ENCODE data around the gene AOPEP.
"Not testable (repeated sequence)": the region's sequence is repeated elsewhere in the genome, so short reads cannot be mapped to it uniquely, and the experiment has no call there.

AOPEP gene

GRCh38 chr9:94941211-94941875 is 214.8 kb downstream of the AOPEP start:
- DNase-seq (ENCODE audit: low read depth, low spot score) = no peak
- H3K27ac ChIP-seq = no peak overlapping the region

GRCh38 chr9:94944626-94945025 is 218.1 kb downstream of the AOPEP start:
- H3K27ac ChIP-seq = peak overlapping the region; percentile 67
- DNase-seq (ENCODE audit: low read depth, low spot score) = no peak

DNA sequence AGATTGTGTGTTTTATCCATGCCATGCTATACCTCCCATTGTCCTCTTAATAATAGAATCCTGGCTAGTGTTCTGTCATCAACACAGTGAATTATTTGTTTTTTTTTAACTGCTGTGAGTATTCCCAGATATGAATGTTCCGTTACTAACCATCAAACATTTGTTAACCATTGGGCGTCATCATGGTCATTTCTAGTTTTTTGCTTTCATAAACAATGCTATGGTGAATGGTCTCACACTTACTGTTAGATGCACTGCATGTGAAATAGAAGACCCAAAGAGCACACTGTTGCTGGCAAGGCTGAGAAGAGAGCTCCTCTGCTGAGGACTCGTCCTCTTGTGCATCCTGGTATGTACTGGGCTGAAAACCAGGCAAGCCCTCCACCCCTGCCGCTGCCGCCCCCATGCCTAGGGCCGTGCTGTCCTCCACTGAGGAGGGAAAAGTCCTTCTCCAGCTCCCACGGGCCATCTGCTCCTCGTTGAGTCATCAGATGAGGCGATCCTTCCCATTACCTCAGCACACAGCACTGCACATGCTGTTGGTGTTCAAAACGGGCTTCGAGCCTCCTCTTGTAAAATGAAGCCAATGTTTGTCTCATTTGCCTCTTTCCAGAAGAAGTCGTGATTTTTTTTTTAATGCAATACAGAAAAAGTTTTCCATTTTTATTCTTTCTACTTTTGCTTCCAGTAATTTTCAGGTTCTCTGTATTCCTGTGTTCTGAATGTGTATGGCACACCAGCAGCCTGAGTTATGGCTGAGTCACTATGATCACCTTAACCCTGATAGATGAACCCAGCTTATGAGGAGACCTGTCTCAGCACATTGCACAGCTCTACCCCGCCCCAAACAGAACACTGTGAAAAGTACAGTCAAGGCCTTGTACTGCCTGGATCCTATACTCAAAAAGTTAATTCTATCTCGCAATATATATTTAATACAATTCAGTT is 219.0 kb downstream of the AOPEP start:
- DNase-seq (ENCODE audit: low read depth, low spot score) = no peak

DNA sequence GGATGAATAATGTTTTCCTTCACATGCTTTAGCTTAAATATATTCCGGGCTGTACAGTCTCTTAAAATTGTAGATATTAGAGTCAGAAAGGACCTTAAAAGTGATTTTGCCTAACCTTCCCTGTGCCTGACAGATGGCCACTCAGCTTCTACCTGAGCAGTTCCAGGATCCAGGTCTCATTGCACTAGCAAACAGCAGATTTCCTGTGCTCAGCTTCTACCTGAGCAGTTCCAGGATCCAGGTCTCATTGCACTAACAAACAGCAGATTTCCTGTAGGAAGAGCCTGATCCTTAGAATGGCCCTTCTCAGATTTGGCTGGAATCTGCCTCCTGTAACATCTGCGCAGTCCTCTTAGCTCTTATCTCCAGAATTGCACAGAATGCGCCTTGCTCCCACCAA is 219.8 kb downstream of the AOPEP start:
- no peak for DNase-seq (ENCODE audit: low read depth, low spot score)

More for the DNA sequence above, 219.0 kb downstream of the AOPEP start:
- H3K27ac ChIP-seq = peak overlapping the region; percentile 67

DNA sequence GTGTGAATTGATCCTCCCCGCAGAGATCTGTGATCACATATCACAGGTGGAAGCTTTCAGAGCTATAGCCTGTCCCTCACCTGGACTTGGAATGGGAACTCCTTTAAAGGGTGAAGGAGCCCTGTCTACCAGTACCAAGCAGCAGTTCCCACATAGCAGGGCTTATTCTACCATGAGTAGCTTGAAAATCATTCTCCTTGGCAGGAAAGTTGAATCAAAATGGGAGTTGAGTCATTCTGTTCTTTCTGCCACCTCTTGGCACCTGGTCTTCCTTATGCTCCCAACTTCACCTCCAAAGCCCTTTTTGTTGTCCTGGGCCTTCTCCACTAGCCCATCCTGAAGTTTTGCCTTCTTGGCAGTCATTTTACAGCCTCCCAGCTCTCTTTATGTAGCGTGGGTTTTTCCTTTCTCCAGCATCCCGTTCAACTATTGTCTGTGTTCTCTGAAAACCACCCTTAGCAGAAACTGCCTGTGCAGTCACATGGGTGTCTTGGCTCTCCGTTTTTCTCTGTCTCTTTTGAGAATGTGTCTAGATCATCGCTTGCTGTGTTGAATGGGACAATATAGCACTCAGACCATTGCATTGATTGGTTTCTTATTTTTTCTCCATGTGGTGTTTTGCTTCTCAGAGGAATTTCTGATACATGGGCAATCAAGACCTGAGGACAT is 222.2 kb downstream of the AOPEP start:
- H3K27ac ChIP-seq = peak overlapping the region; percentile 35
- DNase-seq (ENCODE audit: low read depth, low spot score) = no peak

More for the DNA sequence above, 219.8 kb downstream of the AOPEP start:
- H3K27ac ChIP-seq = peak overlapping the region; percentile 67

- DNase-seq (ENCODE audit: low read depth, low spot score) = no peak
- no peak overlapping the region for H3K27ac ChIP-seq
These were observed 222.9 kb downstream of the AOPEP start for GRCh38 chr9:94949370-94949769.

DNA sequence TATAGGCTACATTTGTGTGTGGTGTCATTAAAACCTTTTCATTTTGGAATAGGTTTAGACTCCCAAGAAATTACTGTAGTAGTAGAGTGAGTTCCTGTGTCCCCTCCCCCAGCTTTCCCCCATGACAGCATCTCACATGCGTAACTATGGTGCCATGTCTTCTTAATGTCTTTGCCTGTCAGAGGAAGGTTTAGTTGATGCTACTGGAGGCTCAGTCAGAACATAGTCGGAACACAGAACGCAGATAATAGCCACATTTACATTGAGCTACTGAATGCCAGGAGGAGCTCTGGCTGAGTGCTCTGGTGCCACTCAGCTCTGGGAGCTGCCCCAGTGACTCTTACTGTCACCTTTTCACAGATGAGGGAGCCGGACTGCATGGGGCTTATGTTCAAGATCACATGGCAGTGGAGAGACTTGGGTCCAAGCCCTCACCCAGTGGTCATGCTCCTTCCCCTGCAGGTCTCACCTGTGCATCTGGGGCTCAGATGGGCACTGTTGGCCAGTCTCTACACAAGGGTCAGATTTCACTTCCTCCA is 223.6 kb downstream of the AOPEP start:
- no peak for DNase-seq (ENCODE audit: low read depth, low spot score)
- H3K27ac ChIP-seq = peak overlapping the region; percentile 78

GRCh38 chr9:94950579-94951323 is 224.3 kb downstream of the AOPEP start:
- DNase-seq (ENCODE audit: low read depth, low spot score) = no peak
- peak overlapping the region; percentile 78 for H3K27ac ChIP-seq

- no peak for DNase-seq (ENCODE audit: low read depth, low spot score)
- H3K27ac ChIP-seq = peak overlapping the region; percentile 78
These were observed 225.0 kb downstream of the AOPEP start for GRCh38 chr9:94951324-94952135.

- H3K27ac ChIP-seq = peak overlapping the region; percentile 78
- DNase-seq (ENCODE audit: low read depth, low spot score) = no peak
These were observed 226.3 kb downstream of the AOPEP start for GRCh38 chr9:94952565-94953373.

- no peak for DNase-seq (ENCODE audit: low read depth, low spot score)
- no peak overlapping the region for H3K27ac ChIP-seq
These were observed 230.2 kb downstream of the AOPEP start for GRCh38 chr9:94956731-94957130.

GRCh38 chr9:94960964-94961363 is 234.5 kb downstream of the AOPEP start:
- H3K27ac ChIP-seq = no peak overlapping the region
- no peak for DNase-seq (ENCODE audit: low read depth, low spot score)

GRCh38 chr9:94961870-94962269 is 235.4 kb downstream of the AOPEP start:
- DNase-seq (ENCODE audit: low read depth, low spot score) = no peak
- H3K27ac ChIP-seq = no peak overlapping the region

GRCh38 chr9:94965631-94966030 is 239.1 kb downstream of the AOPEP start:
- DNase-seq (ENCODE audit: low read depth, low spot score); H3K27ac ChIP-seq: not testable (repeated sequence)

DNA sequence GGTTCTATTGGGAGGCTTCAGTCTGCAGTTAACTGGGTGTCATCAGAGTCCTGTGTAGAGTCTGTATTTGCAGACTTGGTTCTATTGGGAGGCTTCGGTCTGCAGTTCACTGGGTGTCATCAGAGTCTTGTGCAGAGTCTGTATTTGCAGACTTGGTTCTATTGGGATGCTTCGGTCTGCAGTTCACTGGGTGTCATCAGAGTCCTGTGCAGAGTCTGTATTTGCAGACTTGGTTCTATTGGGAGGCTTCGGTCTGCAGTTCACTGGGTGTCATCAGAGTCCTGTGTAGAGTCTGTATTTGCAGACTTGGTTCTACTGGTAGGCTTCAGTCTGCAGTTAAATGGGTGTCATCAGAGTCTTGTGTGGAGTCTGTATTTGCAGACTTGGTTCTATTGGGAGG is 239.5 kb downstream of the AOPEP start:
- not testable (repeated sequence) for DNase-seq (ENCODE audit: low read depth, low spot score)

GRCh38 chr9:94967482-94967881 is 241.0 kb downstream of the AOPEP start:
- no peak for DNase-seq (ENCODE audit: low read depth, low spot score)
- H3K27ac ChIP-seq = no peak overlapping the region

More for the DNA sequence above, 239.5 kb downstream of the AOPEP start:
- H3K27ac ChIP-seq = not testable (repeated sequence)

DNA sequence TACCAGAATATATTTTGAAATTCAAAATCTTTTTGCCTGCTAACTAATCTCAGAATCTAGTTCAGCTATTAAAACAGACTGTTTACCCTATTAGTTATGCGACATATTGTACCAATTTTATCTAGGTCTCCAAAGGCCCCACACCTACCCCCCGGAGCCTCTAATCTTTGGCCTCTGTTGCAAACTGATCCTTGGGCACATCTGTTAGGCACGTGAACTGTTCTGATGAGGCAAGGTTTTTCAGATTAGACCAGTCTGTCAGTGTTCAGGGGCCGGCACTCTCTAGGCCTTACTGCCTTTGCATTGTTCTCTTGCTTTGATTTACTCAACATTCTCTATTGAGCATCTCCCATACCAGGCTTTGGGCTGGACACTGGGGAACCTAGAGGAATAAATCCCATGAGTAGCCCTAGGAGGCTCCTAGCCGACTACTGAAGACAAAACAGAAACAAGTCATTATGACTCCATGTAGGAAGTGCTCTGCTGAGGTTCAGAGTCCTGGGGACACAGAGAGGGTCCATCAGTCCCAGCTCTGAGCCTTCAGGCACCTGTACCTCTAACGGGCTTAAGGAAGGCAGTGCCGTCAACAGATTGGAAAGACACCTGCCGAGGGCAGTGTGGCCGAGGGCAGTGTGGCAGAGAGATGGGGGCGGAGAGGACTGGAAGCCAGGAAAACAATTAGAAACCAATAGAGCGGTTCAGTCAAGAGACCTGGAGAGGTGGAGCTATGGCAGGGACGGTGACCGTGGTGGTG is 245.1 kb downstream of the AOPEP start:
- no peak for DNase-seq (ENCODE audit: low read depth, low spot score)
- no peak overlapping the region for H3K27ac ChIP-seq
